ENCODE results near the gene NHLRC2.

DNA sequence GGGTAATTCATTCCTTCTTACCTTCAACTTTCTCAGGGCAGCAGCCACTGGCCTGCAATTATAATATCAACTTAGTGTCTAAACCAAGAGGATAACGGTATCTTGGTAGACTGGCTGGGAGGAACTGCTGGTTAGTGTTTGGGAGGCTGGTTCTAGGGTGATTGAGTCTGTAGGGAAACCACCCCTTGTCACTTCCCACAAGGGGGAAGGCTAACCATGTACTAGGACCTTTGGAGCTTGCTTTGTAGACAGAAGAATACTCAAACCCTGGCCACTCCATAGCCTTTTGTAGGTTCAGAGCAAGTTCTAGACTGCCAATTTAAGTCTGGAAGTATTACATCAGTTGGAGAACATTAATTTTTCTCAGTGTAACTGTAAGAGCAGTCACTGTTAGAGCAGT, 51.3 kb downstream of the NHLRC2 start:
- TF ChIP-seq, protein P1, sequence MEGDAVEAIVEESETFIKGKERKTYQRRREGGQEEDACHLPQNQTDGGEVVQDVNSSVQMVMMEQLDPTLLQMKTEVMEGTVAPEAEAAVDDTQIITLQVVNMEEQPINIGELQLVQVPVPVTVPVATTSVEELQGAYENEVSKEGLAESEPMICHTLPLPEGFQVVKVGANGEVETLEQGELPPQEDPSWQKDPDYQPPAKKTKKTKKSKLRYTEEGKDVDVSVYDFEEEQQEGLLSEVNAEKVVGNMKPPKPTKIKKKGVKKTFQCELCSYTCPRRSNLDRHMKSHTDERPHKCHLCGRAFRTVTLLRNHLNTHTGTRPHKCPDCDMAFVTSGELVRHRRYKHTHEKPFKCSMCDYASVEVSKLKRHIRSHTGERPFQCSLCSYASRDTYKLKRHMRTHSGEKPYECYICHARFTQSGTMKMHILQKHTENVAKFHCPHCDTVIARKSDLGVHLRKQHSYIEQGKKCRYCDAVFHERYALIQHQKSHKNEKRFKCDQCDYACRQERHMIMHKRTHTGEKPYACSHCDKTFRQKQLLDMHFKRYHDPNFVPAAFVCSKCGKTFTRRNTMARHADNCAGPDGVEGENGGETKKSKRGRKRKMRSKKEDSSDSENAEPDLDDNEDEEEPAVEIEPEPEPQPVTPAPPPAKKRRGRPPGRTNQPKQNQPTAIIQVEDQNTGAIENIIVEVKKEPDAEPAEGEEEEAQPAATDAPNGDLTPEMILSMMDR (IDR thresholded peaks at IDR 0.05), result no peak
- no peak for TF ChIP-seq POLR2A (IDR thresholded peaks at IDR 0.05)

All from ovary (tissue), 3 donors.